Progenitor cell of endocrine pancreas (in vitro differentiated cells): ENCODE results near the gene MTCL1. TPM values are rescaled to one million over a fixed set of nuclear protein-coding genes. Genes with fewer than 3 reads are reported as not detected.

Experiments used
- DNase-seq: peaks from one replicate; pipeline ENCODE4 v3.0.0; 2021; ENCODE audit warnings: low spot score; ENCODE audit not compliant: unreplicated experiment
- H3K27ac Mint-ChIP-seq: 2 replicates; pipeline ENCODE4 v1.8.0; 2021; ENCODE audit warnings: mild to moderate bottlenecking, moderate library complexity, mixed read lengths
- H3K27me3 Mint-ChIP-seq: 2 replicates; pipeline ENCODE4 v1.8.0; 2021; ENCODE audit warnings: mixed read lengths
- H3K36me3 Mint-ChIP-seq: 2 replicates; pipeline ENCODE4 v1.8.0; 2022; ENCODE audit warnings: mixed read lengths; ENCODE audit not compliant: insufficient read depth
- H3K4me1 Mint-ChIP-seq: 2 replicates; pipeline ENCODE4 v1.8.0; 2021; ENCODE audit warnings: low read depth, mixed read lengths
- H3K4me3 Mint-ChIP-seq: 2 replicates; pipeline ENCODE4 v1.8.0; 2021; ENCODE audit warnings: low read depth, mild to moderate bottlenecking, moderate library complexity, mixed read lengths
- H3K9me3 Mint-ChIP-seq: 2 replicates; pipeline ENCODE4 v1.8.0; 2021; ENCODE audit warnings: low read depth, mixed read lengths
- CTCF ChIP-seq: fragments of 200-600 bp; sonication (generic); IDR thresholded peaks from one replicate; pipeline ENCODE4 v1.5.0; 2021; ENCODE audit warnings: antibody characterized with exemption, mild to moderate bottlenecking; ENCODE audit not compliant: unreplicated experiment
- total RNA-seq: library from RNA; stranded (reverse); gene quantifications from 2 replicates; pipeline ENCODE4 v1.2.1, GENCODE V29; 2021

MTCL1 gene
- total RNA-seq, 1 donor from 2014 or later: 81.5 TPM

- H3K27me3 Mint-ChIP-seq: no peaks in the 10 kb centered on the region
- DNase-seq: no peak
- no peaks in the 10 kb centered on the region for H3K4me1 Mint-ChIP-seq
- no peak for TF ChIP-seq CTCF
- no peak overlapping the region for H3K27ac Mint-ChIP-seq
- no peak overlapping the region for H3K4me3 Mint-ChIP-seq
- H3K36me3 Mint-ChIP-seq: peaks cover 9% of the 10 kb centered on the region
- no peaks in the 10 kb centered on the region for H3K9me3 Mint-ChIP-seq
Observed at GRCh38 chr18:8751692-8752091, 46.3 kb downstream of the MTCL1 start.

DNA sequence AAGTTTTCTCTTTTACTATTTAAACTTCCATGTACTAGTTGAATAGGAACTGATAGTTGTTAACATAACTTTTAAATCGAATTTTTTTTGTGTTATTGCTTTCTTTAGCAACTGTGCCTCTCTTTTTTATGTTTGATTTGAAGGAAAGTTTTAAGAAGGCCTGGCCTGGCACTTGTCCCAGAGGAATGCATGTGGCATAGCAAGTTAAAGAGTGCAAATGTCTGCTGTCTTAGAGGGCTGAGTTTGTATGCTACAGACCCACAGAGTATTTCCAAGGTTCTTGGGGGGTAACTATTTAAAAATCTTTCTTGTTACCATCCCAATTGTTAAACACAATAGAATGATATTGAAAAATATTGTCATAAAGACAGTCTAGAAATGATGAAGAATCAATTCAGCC is 47.0 kb downstream of the MTCL1 start:
- Mint-ChIP-seq H3K4me1 (no peaks in the 10 kb centered on the region), H3K27ac (no peak overlapping the region), H3K36me3 (peaks cover 10% of the 10 kb centered on the region), H3K27me3 (no peaks in the 10 kb centered on the region), H3K9me3 (no peaks in the 10 kb centered on the region), H3K4me3 (no peak overlapping the region)
- no peak for TF ChIP-seq CTCF
- DNase-seq: no peak

DNA sequence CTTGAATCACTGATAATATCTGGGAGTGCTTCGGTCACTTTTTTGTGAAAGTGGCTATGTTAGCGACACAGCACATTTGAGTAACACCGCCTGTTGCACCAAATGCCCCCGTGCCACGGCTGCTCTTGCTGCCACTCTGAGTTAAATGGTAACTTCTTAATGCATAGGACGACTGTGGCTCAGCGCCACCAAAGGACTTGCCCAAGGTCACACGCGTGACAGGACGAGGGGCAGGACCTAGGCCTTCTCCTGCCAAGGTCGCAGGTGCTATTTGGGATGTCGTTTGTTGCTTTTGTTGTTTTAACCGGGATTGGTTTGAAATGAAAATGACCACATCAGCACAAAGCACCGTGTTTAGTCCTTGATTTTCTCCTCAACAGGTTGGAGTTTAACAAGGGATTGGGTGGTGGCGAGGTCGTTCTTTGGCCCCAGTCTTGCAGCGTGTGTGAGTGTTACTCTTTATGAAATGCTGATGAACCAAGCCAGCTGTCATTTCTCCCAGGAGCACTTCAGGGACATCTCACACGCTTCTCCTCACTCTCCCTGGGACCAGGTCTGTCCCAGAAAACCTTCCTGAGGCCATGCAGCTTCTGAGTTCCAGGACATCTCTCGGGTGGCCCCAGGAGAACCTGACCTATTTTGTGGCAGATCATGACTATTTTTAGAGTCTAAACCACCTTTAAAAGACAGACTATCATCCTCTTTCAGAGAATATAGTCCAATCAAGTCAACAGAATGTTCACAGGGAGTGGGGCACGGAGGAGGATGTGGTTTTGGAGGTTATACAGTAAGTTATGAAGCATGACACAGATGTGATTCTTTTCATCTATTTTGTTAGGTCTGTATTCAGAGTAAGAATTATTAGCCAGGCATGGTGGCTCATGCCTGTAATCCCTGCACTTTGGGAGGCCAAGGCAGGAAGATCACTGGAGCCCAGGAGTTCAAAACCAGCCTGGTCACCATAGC is 49.9 kb downstream of the MTCL1 start:
- H3K27ac Mint-ChIP-seq: no peak overlapping the region
- H3K9me3 Mint-ChIP-seq: no peaks in the 10 kb centered on the region
- no peaks in the 10 kb centered on the region for H3K27me3 Mint-ChIP-seq
- H3K36me3 Mint-ChIP-seq: peaks cover 11% of the 10 kb centered on the region
- no peak for TF ChIP-seq CTCF
- H3K4me3 Mint-ChIP-seq: no peak overlapping the region
- no peaks in the 10 kb centered on the region for H3K4me1 Mint-ChIP-seq
- DNase-seq: no peak

GRCh38 chr18:8756571-8756970 is 51.2 kb downstream of the MTCL1 start:
- no peak overlapping the region for H3K4me3 Mint-ChIP-seq
- H3K9me3 Mint-ChIP-seq: peaks cover 3% of the 10 kb centered on the region
- DNase-seq: no peak
- TF ChIP-seq CTCF: no peak
- H3K36me3 Mint-ChIP-seq: peaks cover 17% of the 10 kb centered on the region
- H3K4me1 Mint-ChIP-seq: no peaks in the 10 kb centered on the region
- no peaks in the 10 kb centered on the region for H3K27me3 Mint-ChIP-seq
- no peak overlapping the region for H3K27ac Mint-ChIP-seq

- Mint-ChIP-seq H3K27ac (no peak overlapping the region), H3K36me3 (peaks cover 27% of the 10 kb centered on the region), H3K4me1 (no peaks in the 10 kb centered on the region), H3K9me3 (peaks cover 3% of the 10 kb centered on the region), H3K27me3 (no peaks in the 10 kb centered on the region), H3K4me3 (no peak overlapping the region)
- no peak for DNase-seq
- TF ChIP-seq CTCF: no peak
Observed at GRCh38 chr18:8757396-8757997, 52.1 kb downstream of the MTCL1 start.
